Amniotic stem cell (primary cell): ENCODE results near the gene PRR23C.
"Not testable (repeated sequence)": the region's sequence is repeated elsewhere in the genome, so short reads cannot be mapped to it uniquely, and the experiment has no call there.

Experiments used
- DNase-seq: peaks from one replicate; lab custom pipeline; 2025; lab: John Stamatoyannopoulos, UW

PRR23C gene

GRCh38 chr3:139044366-139045210 is at the start of gene PRR23C:
Gene PRR23C, minus strand, starts transcription at chr3:139044892. Its CDS starts 272 bp downstream, at chr3:139044620.
- no peak for DNase-seq

- no peak for DNase-seq
Observed at GRCh38 chr3:139093840-139094239, 49.1 kb upstream of the PRR23C start.

- no peak for DNase-seq
Observed at GRCh38 chr3:139088462-139089324, 44.0 kb upstream of the PRR23C start.

GRCh38 chr3:139087621-139088020 is 42.9 kb upstream of the PRR23C start:
- no peak for DNase-seq

GRCh38 chr3:139084176-139084575 is 39.5 kb upstream of the PRR23C start:
- no peak for DNase-seq

GRCh38 chr3:139074565-139075115 is 29.9 kb upstream of the PRR23C start:
- no peak for DNase-seq

GRCh38 chr3:139062918-139063317 is 18.2 kb upstream of the PRR23C start:
- DNase-seq: no peak

- DNase-seq: no peak
Observed at GRCh38 chr3:139052802-139053600, 8.3 kb upstream of the PRR23C start.

- DNase-seq: no peak
Observed at GRCh38 chr3:139043554-139044365, 932 bp downstream of the PRR23C start.

GRCh38 chr3:139037478-139037877 is 7.2 kb downstream of the PRR23C start:
- DNase-seq: no peak

- DNase-seq: no peak
Observed at GRCh38 chr3:139032326-139033002, 12.2 kb downstream of the PRR23C start.

- DNase-seq: not testable (repeated sequence)
Observed at GRCh38 chr3:139030576-139030975, 14.1 kb downstream of the PRR23C start.

- no peak for DNase-seq
Observed at GRCh38 chr3:139024968-139025367, 19.7 kb downstream of the PRR23C start.

- no peak for DNase-seq
Observed at GRCh38 chr3:139020868-139021234, 23.8 kb downstream of the PRR23C start, which contains the start of gene PRR23B. Gene PRR23B, minus strand, starts transcription at chr3:139020926. Its CDS starts 265 bp downstream, at chr3:139020661.

GRCh38 chr3:139020036-139020867 is 24.4 kb downstream of the PRR23C start:
- DNase-seq: no peak

- DNase-seq: no peak
Observed at GRCh38 chr3:139016430-139017048, 28.2 kb downstream of the PRR23C start.

GRCh38 chr3:139006051-139006716 is 38.5 kb downstream of the PRR23C start, which contains the start of gene PRR23A:
Gene PRR23A, minus strand, starts transcription at chr3:139006268. Its CDS starts 0 bp downstream, at chr3:139006268.
- no peak for DNase-seq

- DNase-seq: no peak
Observed at GRCh38 chr3:139005356-139005993, 39.2 kb downstream of the PRR23C start.
